ENCODE measurements around the gene ADGRB3. TPM values are rescaled to one million over a fixed set of nuclear protein-coding genes. Genes with fewer than 3 reads are reported as not detected.

The ADGRB3 gene
- total RNA-seq, 4 donors from 2014 or later: 3.9 to 9.8 (median 7.2) TPM

- Histone ChIP-seq H3K9me3 (no peaks in the 10 kb centered on the region), H3K27ac (no peak overlapping the region), H3K4me3 (no peak overlapping the region), H3K27me3 (no peaks in the 10 kb centered on the region), H3K36me3 (no peaks in the 10 kb centered on the region), H3K4me1 (no peaks in the 10 kb centered on the region)
- no peak for TF ChIP-seq EP300 (IDR thresholded peaks at IDR 0.05)
- no peak for TF ChIP-seq CTCF (IDR thresholded peaks at IDR 0.05)
- TF ChIP-seq POLR2A (IDR thresholded peaks at IDR 0.05): no peak
- TF ChIP-seq POLR2AphosphoS5 (IDR thresholded peaks at IDR 0.05): no peak
- ATAC-seq: no peak
These were observed 462.9 kb downstream of the ADGRB3 start for GRCh38 chr6:69097948-69098347.

GRCh38 chr6:69098910-69099309, 463.8 kb downstream of the ADGRB3 start:
- TF ChIP-seq POLR2A (IDR thresholded peaks at IDR 0.05): no peak
- no peak for TF ChIP-seq CTCF (IDR thresholded peaks at IDR 0.05)
- no peak for TF ChIP-seq EP300 (IDR thresholded peaks at IDR 0.05)
- no peak for TF ChIP-seq POLR2AphosphoS5 (IDR thresholded peaks at IDR 0.05)
- Histone ChIP-seq H3K4me1 (no peaks in the 10 kb centered on the region), H3K36me3 (no peaks in the 10 kb centered on the region), H3K9me3 (no peaks in the 10 kb centered on the region), H3K27ac (no peak overlapping the region), H3K4me3 (no peak overlapping the region), H3K27me3 (no peaks in the 10 kb centered on the region)
- no peak for ATAC-seq

- H3K27me3 ChIP-seq: no peaks in the 10 kb centered on the region
- H3K4me3 ChIP-seq: no peak overlapping the region
These were observed 465.7 kb downstream of the ADGRB3 start for GRCh38 chr6:69100772-69101171.

GRCh38 chr6:69102416-69102815, 467.3 kb downstream of the ADGRB3 start:
- H3K4me3 ChIP-seq: no peak overlapping the region
- WGBS, 2 donors (ENCODE audit: low coverage in 1 of 2): 59 to 82% methylated on average over 2 of the region's 2 CpGs
- no peaks in the 10 kb centered on the region for H3K4me1 ChIP-seq
- H3K9me3 ChIP-seq: no peaks in the 10 kb centered on the region
- H3K27me3 ChIP-seq: no peaks in the 10 kb centered on the region
- H3K27ac ChIP-seq: no peak overlapping the region
- no peak for TF ChIP-seq EP300 (IDR thresholded peaks at IDR 0.05)
- TF ChIP-seq POLR2AphosphoS5 (IDR thresholded peaks at IDR 0.05): no peak
- no peak for TF ChIP-seq POLR2A (IDR thresholded peaks at IDR 0.05)
- no peak for TF ChIP-seq CTCF (IDR thresholded peaks at IDR 0.05)
- no peak for ATAC-seq
- H3K36me3 ChIP-seq: no peaks in the 10 kb centered on the region

More at GRCh38 chr6:69100772-69101171, 465.7 kb downstream of the ADGRB3 start:
- no peaks in the 10 kb centered on the region for H3K4me1 ChIP-seq
- H3K9me3 ChIP-seq: no peaks in the 10 kb centered on the region
- ATAC-seq: no peak
- no peak overlapping the region for H3K27ac ChIP-seq
- no peaks in the 10 kb centered on the region for H3K36me3 ChIP-seq
- 100% methylated on average over 1 of the region's 3 CpGs; no CpG with 5 or more reads in 1 of the 2 donors for WGBS, 2 donors (ENCODE audit: low coverage in 1 of 2)
- no peak for TF ChIP-seq CTCF (IDR thresholded peaks at IDR 0.05)
- no peak for TF ChIP-seq POLR2AphosphoS5 (IDR thresholded peaks at IDR 0.05)

GRCh38 chr6:69105288-69105687, 470.2 kb downstream of the ADGRB3 start:
- WGBS, 2 donors (ENCODE audit: low coverage in 1 of 2): 88 to 100% methylated on average over 2 to 3 of the region's 3 CpGs
- H3K27ac ChIP-seq: no peak overlapping the region
- H3K4me1 ChIP-seq: no peaks in the 10 kb centered on the region
- H3K4me3 ChIP-seq: no peak overlapping the region
- H3K9me3 ChIP-seq: no peaks in the 10 kb centered on the region
- TF ChIP-seq EP300 (IDR thresholded peaks at IDR 0.05): no peak
- H3K36me3 ChIP-seq: no peaks in the 10 kb centered on the region
- no peak for ATAC-seq
- H3K27me3 ChIP-seq: no peaks in the 10 kb centered on the region

GRCh38 chr6:69106511-69106910, 471.4 kb downstream of the ADGRB3 start:
- Histone ChIP-seq H3K36me3 (no peaks in the 10 kb centered on the region), H3K27me3 (no peaks in the 10 kb centered on the region), H3K4me1 (no peaks in the 10 kb centered on the region), H3K4me3 (no peak overlapping the region), H3K9me3 (no peaks in the 10 kb centered on the region), H3K27ac (no peak overlapping the region)
- TF ChIP-seq POLR2AphosphoS5 (IDR thresholded peaks at IDR 0.05): no peak
- no peak for TF ChIP-seq EP300 (IDR thresholded peaks at IDR 0.05)
- no peak for TF ChIP-seq CTCF (IDR thresholded peaks at IDR 0.05)
- TF ChIP-seq POLR2A (IDR thresholded peaks at IDR 0.05): no peak
- WGBS, 2 donors (ENCODE audit: low coverage in 1 of 2): 45 to 53% methylated on average over 3 of the region's 3 CpGs
- no peak for ATAC-seq
